ENCODE data around the gene PAQR3. TPM values are rescaled to one million over a fixed set of nuclear protein-coding genes. Genes with fewer than 3 reads are reported as not detected.
A peak's percentile ranks its signal among the peaks of the same experiment; 100 is the strongest.

Gene PAQR3
- total and polyA plus RNA-seq, 2 experiments from 2014 or later = 15.9 to 36.3 TPM

GRCh38 chr4:78876568-78877320, 62.5 kb downstream of the PAQR3 start:
- no peaks in the 10 kb centered on the region for H3K79me2 ChIP-seq (replicated peaks; ENCODE audit: insufficient read depth)
- no peak overlapping the region for H3K4me3 Mint-ChIP-seq
- H3K4me1 ChIP-seq (ENCODE audit: insufficient read depth) = peaks cover 19% of the 10 kb centered on the region
- peak overlapping the region; percentile 22; the same call in 1 of the 2 replicates for H3K27ac Mint-ChIP-seq
- peaks cover 9% of the 10 kb centered on the region; the same call in 1 of the 2 replicates for H3K36me3 ChIP-seq (ENCODE audit: insufficient read depth)
- H3K4me1 Mint-ChIP-seq = peaks cover 15% of the 10 kb centered on the region
- DNase-seq (ENCODE audit: low spot score) = no peak
- H3K27me3 ChIP-seq (ENCODE audit: insufficient read depth) = no peaks in the 10 kb centered on the region
- H2AFZ ChIP-seq = no peak overlapping the region
- no peaks in the 10 kb centered on the region for H3K9me3 Mint-ChIP-seq
- H4K20me1 ChIP-seq (replicated peaks; ENCODE audit: insufficient read depth) = no peaks in the 10 kb centered on the region
- no peaks in the 10 kb centered on the region for H3K27me3 Mint-ChIP-seq (ENCODE audit: insufficient read depth, low read depth, poor library complexity)
- TF ChIP-seq NANOG (IDR thresholded peaks at IDR 0.05; ENCODE audit: borderline replicate concordance) (peak; percentile 67; the same call in 1 of the 2 replicates), POLR2AphosphoS5 (IDR thresholded peaks at IDR 0.05; ENCODE audit: low read depth) (no peak)
- H3K9me2 ChIP-seq (ENCODE audit: insufficient read depth) = no peaks in the 10 kb centered on the region
- H3F3A ChIP-seq (replicated peaks; ENCODE audit: low read depth) = no peaks in the 10 kb centered on the region
- H3K27ac ChIP-seq (ENCODE audit: low read depth) = no peak overlapping the region
- ATAC-seq = no peak
- peaks cover 19% of the 10 kb centered on the region; the same call in 2 of the 3 replicates for H3K36me3 Mint-ChIP-seq (ENCODE audit: low read depth)
- H3K4me3 ChIP-seq = no peak overlapping the region
- peak overlapping the region; percentile 3; the same call in 1 of the 2 replicates for H3K4me2 ChIP-seq

- peaks cover 19% of the 10 kb centered on the region; the same call in 1 of the 2 replicates for H3K36me3 ChIP-seq (ENCODE audit: insufficient read depth)
- Mint-ChIP-seq H3K36me3 (ENCODE audit: low read depth) (peaks cover 38% of the 10 kb centered on the region), H3K4me1 (no peaks in the 10 kb centered on the region; the same call in 2 of the 3 replicates), H3K9me3 (no peaks in the 10 kb centered on the region; the same call in 2 of the 3 replicates), H3K27ac (no peak overlapping the region), H3K4me3 (no peak overlapping the region), H3K27me3 (ENCODE audit: insufficient read depth, low read depth, poor library complexity) (no peaks in the 10 kb centered on the region)
- no peak overlapping the region for H3K4me3 ChIP-seq
- DNase-seq (ENCODE audit: low spot score) (no peak), ATAC-seq (no peak)
- H3K27me3 ChIP-seq (ENCODE audit: insufficient read depth) = no peaks in the 10 kb centered on the region
- H3K79me2 ChIP-seq (replicated peaks; ENCODE audit: insufficient read depth) = no peaks in the 10 kb centered on the region
- no peak overlapping the region for H3K27ac ChIP-seq (ENCODE audit: low read depth)
- H3K4me2 ChIP-seq = no peak overlapping the region
- no peaks in the 10 kb centered on the region for H3K9me2 ChIP-seq (ENCODE audit: insufficient read depth)
- H3K4me1 ChIP-seq (ENCODE audit: insufficient read depth) = 0 out of 2 replicates have a peak, but pooled peaks cover under 1% of the 10 kb centered on the region
- no peaks in the 10 kb centered on the region for H4K20me1 ChIP-seq (replicated peaks; ENCODE audit: insufficient read depth)
- no peak overlapping the region for H2AFZ ChIP-seq
- H3F3A ChIP-seq (replicated peaks; ENCODE audit: low read depth) = no peaks in the 10 kb centered on the region
- TF ChIP-seq CREB1 (CRISPR knock-in tag; IDR thresholded peaks at IDR 0.05; ENCODE audit: low read depth) (no peak), JUNB (IDR thresholded peaks at IDR 0.05; ENCODE audit: unreplicated experiment) (no peak), ETS1 (IDR thresholded peaks at IDR 0.05) (no peak), EZH2 (IDR thresholded peaks at IDR 0.05; ENCODE audit: low read depth, unreplicated experiment) (no peak), POLR2AphosphoS5 (IDR thresholded peaks at IDR 0.05; ENCODE audit: low read depth) (no peak), NANOG (IDR thresholded peaks at IDR 0.05; ENCODE audit: borderline replicate concordance) (no peak)
- TF ChIP-seq, protein P1, sequence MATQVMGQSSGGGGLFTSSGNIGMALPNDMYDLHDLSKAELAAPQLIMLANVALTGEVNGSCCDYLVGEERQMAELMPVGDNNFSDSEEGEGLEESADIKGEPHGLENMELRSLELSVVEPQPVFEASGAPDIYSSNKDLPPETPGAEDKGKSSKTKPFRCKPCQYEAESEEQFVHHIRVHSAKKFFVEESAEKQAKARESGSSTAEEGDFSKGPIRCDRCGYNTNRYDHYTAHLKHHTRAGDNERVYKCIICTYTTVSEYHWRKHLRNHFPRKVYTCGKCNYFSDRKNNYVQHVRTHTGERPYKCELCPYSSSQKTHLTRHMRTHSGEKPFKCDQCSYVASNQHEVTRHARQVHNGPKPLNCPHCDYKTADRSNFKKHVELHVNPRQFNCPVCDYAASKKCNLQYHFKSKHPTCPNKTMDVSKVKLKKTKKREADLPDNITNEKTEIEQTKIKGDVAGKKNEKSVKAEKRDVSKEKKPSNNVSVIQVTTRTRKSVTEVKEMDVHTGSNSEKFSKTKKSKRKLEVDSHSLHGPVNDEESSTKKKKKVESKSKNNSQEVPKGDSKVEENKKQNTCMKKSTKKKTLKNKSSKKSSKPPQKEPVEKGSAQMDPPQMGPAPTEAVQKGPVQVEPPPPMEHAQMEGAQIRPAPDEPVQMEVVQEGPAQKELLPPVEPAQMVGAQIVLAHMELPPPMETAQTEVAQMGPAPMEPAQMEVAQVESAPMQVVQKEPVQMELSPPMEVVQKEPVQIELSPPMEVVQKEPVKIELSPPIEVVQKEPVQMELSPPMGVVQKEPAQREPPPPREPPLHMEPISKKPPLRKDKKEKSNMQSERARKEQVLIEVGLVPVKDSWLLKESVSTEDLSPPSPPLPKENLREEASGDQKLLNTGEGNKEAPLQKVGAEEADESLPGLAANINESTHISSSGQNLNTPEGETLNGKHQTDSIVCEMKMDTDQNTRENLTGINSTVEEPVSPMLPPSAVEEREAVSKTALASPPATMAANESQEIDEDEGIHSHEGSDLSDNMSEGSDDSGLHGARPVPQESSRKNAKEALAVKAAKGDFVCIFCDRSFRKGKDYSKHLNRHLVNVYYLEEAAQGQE (IDR thresholded peaks at IDR 0.05; ENCODE audit: unreplicated experiment) = no peak
- TF ChIP-seq, protein P2, sequence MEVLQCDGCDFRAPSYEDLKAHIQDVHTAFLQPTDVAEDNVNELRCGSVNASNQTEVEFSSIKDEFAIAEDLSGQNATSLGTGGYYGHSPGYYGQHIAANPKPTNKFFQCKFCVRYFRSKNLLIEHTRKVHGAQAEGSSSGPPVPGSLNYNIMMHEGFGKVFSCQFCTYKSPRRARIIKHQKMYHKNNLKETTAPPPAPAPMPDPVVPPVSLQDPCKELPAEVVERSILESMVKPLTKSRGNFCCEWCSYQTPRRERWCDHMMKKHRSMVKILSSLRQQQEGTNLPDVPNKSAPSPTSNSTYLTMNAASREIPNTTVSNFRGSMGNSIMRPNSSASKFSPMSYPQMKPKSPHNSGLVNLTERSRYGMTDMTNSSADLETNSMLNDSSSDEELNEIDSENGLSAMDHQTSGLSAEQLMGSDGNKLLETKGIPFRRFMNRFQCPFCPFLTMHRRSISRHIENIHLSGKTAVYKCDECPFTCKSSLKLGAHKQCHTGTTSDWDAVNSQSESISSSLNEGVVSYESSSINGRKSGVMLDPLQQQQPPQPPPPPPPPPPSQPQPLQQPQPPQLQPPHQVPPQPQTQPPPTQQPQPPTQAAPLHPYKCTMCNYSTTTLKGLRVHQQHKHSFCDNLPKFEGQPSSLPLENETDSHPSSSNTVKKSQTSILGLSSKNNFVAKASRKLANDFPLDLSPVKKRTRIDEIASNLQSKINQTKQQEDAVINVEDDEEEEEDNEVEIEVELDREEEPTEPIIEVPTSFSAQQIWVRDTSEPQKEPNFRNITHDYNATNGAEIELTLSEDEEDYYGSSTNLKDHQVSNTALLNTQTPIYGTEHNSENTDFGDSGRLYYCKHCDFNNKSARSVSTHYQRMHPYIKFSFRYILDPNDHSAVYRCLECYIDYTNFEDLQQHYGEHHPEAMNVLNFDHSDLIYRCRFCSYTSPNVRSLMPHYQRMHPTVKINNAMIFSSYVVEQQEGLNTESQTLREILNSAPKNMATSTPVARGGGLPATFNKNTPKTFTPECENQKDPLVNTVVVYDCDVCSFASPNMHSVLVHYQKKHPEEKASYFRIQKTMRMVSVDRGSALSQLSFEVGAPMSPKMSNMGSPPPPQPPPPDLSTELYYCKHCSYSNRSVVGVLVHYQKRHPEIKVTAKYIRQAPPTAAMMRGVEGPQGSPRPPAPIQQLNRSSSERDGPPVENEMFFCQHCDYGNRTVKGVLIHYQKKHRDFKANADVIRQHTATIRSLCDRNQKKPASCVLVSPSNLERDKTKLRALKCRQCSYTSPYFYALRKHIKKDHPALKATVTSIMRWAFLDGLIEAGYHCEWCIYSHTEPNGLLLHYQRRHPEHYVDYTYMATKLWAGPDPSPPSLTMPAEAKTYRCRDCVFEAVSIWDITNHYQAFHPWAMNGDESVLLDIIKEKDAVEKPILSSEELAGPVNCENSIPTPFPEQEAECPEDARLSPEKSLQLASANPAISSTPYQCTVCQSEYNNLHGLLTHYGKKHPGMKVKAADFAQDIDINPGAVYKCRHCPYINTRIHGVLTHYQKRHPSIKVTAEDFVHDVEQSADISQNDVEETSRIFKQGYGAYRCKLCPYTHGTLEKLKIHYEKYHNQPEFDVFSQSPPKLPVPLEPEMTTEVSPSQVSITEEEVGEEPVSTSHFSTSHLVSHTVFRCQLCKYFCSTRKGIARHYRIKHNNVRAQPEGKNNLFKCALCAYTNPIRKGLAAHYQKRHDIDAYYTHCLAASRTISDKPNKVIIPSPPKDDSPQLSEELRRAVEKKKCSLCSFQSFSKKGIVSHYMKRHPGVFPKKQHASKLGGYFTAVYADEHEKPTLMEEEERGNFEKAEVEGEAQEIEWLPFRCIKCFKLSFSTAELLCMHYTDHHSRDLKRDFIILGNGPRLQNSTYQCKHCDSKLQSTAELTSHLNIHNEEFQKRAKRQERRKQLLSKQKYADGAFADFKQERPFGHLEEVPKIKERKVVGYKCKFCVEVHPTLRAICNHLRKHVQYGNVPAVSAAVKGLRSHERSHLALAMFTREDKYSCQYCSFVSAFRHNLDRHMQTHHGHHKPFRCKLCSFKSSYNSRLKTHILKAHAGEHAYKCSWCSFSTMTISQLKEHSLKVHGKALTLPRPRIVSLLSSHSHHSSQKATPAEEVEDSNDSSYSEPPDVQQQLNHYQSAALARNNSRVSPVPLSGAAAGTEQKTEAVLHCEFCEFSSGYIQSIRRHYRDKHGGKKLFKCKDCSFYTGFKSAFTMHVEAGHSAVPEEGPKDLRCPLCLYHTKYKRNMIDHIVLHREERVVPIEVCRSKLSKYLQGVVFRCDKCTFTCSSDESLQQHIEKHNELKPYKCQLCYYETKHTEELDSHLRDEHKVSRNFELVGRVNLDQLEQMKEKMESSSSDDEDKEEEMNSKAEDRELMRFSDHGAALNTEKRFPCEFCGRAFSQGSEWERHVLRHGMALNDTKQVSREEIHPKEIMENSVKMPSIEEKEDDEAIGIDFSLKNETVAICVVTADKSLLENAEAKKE (CRISPR knock-in tag; IDR thresholded peaks at IDR 0.05) = no peak
Observed at GRCh38 chr4:78870056-78870455, 69.2 kb downstream of the PAQR3 start.

Measured in GM23338 (cell line).